Cardiac fibroblast (primary cell): ENCODE measurements around the gene ADA.
A peak's percentile ranks its signal among the peaks of the same experiment; 100 is the strongest.

Source experiments
- DNase-seq, 2 donors: peaks; one replicate each; pipeline versions ENCODE4 v3.0.0 to v3.0.0-alpha.2; 2010; ENCODE audit warnings: low read depth in 2 of 2
- H3K4me3 ChIP-seq, 2 donors: replicated peaks in 1 of 2; 1 replicate in 1 of 2; 2 replicates in 1 of 2; pipeline ENCODE4 v1.5.1; 2011; ENCODE audit warnings: low read depth in 2 of 2, low read length in 2 of 2, mild to moderate bottlenecking in 2 of 2, moderate library complexity in 1 of 2
- TF ChIP-seq, protein P1 (sequence below): IDR thresholded peaks from one replicate; pipeline ENCODE4 v1.5.1; 2011; ENCODE audit warnings: low read depth, mild to moderate bottlenecking, low read length, inconsistent platforms

ADA gene

GRCh38 chr20:44586289-44586911 lies 65.1 kb downstream of the ADA start:
- no peak overlapping the region for H3K4me3 ChIP-seq
- DNase-seq: no peak
- TF ChIP-seq, protein P1, sequence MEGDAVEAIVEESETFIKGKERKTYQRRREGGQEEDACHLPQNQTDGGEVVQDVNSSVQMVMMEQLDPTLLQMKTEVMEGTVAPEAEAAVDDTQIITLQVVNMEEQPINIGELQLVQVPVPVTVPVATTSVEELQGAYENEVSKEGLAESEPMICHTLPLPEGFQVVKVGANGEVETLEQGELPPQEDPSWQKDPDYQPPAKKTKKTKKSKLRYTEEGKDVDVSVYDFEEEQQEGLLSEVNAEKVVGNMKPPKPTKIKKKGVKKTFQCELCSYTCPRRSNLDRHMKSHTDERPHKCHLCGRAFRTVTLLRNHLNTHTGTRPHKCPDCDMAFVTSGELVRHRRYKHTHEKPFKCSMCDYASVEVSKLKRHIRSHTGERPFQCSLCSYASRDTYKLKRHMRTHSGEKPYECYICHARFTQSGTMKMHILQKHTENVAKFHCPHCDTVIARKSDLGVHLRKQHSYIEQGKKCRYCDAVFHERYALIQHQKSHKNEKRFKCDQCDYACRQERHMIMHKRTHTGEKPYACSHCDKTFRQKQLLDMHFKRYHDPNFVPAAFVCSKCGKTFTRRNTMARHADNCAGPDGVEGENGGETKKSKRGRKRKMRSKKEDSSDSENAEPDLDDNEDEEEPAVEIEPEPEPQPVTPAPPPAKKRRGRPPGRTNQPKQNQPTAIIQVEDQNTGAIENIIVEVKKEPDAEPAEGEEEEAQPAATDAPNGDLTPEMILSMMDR: no peak

GRCh38 chr20:44585057-44585963 lies 66.2 kb downstream of the ADA start:
- H3K4me3 ChIP-seq: no peak overlapping the region
- TF ChIP-seq, protein P1: no peak
- DNase-seq: no peak

DNA sequence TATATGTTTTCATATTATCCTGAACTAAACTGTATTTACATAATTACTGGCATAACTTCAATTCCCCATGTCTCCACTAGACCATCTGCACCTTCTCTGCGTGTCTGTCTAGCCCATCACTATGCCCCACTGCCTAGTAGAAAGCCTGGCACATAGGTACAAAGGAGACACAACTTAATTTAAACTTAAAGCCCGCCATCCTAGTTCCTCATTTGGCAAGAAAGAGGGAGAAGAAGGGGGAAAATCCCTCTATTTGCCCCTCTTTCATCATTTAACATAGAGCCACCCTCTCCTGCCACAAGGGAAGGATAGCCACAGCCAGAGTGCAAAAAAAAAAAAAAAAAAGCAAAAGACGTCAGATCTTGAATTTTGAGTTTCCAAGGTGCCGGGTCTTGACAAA lies 67.3 kb downstream of the ADA start:
- DNase-seq: no peak
- peak overlapping the region in 1 of 2 donors; percentile 65 for H3K4me3 ChIP-seq
- TF ChIP-seq, protein P1: peak; percentile 6

DNA sequence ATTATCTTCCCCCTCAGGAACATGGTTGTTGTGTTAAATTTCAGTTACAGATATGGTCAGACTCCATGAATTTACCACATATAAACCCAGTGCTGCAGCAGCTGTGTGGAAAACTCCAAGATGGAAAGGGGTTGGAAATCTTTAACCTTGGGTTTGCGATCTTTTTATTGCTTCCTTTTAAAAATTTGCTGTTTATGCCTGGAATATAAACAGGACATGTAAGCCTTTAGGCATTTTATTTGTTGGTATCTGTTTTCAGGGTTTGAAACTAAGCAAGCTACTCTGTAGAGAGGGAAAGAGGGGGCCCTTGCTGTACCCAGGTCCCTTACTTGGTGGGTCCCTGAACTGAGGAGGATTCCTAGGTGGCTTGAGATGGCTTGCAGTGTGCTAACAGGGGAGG lies 68.3 kb downstream of the ADA start:
- no peak for DNase-seq
- peak overlapping the region; percentile 50 to 65 for H3K4me3 ChIP-seq
- TF ChIP-seq, protein P1: no peak

DNA sequence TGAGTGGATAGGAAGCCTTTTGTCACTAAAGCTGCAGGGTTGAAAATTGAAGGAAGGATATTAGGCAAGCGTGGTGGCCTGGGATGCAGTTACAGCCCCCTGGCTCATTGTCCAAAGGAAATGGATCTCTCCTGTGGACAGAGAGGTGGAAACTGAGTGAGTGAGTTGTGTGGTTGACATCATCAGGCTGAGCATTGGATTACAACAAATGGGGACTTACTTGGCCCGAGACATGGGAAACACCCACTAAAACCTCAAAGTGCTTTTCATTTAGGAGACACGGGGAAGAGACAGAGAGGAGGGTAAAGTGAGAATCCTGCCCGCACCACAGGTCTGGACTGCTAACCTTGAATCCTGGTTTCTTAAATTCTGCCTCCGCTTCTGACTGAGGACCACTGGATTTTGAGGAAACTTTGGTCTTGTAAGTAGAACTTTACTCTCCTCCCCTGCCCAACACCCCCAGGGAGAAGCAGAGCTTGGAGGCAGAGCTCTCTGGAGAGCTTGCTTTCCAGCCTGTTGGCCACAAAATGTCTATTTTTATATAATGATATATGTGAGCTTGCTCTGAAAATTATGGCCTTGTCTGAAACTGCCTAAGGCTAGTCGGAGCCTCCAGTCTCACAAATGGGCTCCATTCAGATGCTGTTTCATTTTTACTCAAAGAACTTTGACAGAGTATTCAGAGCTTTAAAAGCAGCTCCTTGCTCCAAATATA lies 69.0 kb downstream of the ADA start, which contains the start of gene PKIG:
Gene PKIG (plus strand): TSS at position 269 of the 715 bp plus-strand sequence. CDS start 31,978 bp downstream, outside the sequence.
- peak; percentile 90 to 92 for DNase-seq
- peak within 1 kb of the TSS; percentile 50 to 65 for H3K4me3 ChIP-seq
- TF ChIP-seq, protein P1: no peak

GRCh38 chr20:44581515-44581914 lies 70.0 kb downstream of the ADA start:
- DNase-seq: peak in 1 of 2 donors; percentile 54
- H3K4me3 ChIP-seq: no peak overlapping the region
- TF ChIP-seq, protein P1: no peak
